ENCODE data around the gene TBC1D1. TPM values are rescaled to one million over a fixed set of nuclear protein-coding genes. Genes with fewer than 3 reads are reported as not detected.

Gene TBC1D1
- total and polyA plus RNA-seq, 2 donors (not counting 3 experiments of a cell fraction or from before 2014, with no cell fraction given) = 63.5 to 116 TPM

- Histone ChIP-seq H2AFZ (ENCODE audit: low read depth, low read length) (no peak overlapping the region), H3K9me3 (replicated peaks; ENCODE audit: control insufficient read depth, insufficient read depth, low read length) (no peaks in the 10 kb centered on the region), H3K9me1 (replicated peaks; ENCODE audit: control insufficient read depth, extremely low read depth, insufficient read depth, low read length) (no peaks in the 10 kb centered on the region), H3K9ac (replicated peaks; ENCODE audit: extremely low read depth, insufficient read depth, low read length) (no peak overlapping the region), H3K27ac (ENCODE audit: insufficient read depth, low read depth, low read length) (no peak overlapping the region), H3K36me3 (ENCODE audit: control insufficient read depth in 2 of 2, extremely low read depth in 1 of 2, insufficient read depth in 2 of 2, low read length in 2 of 2) (no peaks in the 10 kb centered on the region), H3K4me3 (replicated peaks in 1 of 3; ENCODE audit: insufficient read depth in 1 of 3, low read depth in 1 of 3, low read length in 3 of 3) (no peak overlapping the region), H3K79me2 (ENCODE audit: control insufficient read depth, insufficient read depth, low read length) (no peaks in the 10 kb centered on the region), H4K20me1 (replicated peaks; ENCODE audit: control insufficient read depth, extremely low read depth, insufficient read depth, low read length) (no peaks in the 10 kb centered on the region), H3K4me1 (ENCODE audit: control insufficient read depth, extremely low read depth, insufficient read depth, low read length) (peaks cover 9% of the 10 kb centered on the region), H3K27me3 (ENCODE audit: control insufficient read depth in 2 of 2, insufficient read depth in 2 of 2, low read length in 2 of 2) (peaks cover 7 to 8% of the 10 kb centered on the region in 2 experiments), H3K4me2 (ENCODE audit: insufficient read depth, low read length) (no peak overlapping the region)
- FAIRE-seq = no peak
- intact Hi-C loops (cut with micrococcal nuclease) (no loop called here), dilution Hi-C loops (cut with MboI; ENCODE audit: extremely low pct_ligation_motif_present, low sequenced_read_pairs) (loop anchor here (25.0 kb wide), 1 partner anchor 492 kb away; the partner anchor contains the start of gene KLF3)
- ChIA-PET CTCF (interaction anchor here (1.7 to 5.8 kb wide), 2 partner anchors 8 to 102 kb away, joined by 4 to 28 read pairs; no protein-coding TSS in a partner anchor), POLR2A (no interaction called here)
- DNase-seq (ENCODE audit: low read depth, low spot score) = no peak
- TF ChIP-seq CTCF (IDR thresholded peaks at IDR 0.05; ENCODE audit: extremely low read depth in 1 of 2, insufficient read depth in 1 of 2, low read depth in 1 of 2, low read length in 2 of 2) (no peak), JUN (IDR thresholded peaks at IDR 0.05; ENCODE audit: borderline replicate concordance, insufficient read depth, insufficient read length, low read depth) (no peak), MAX (IDR thresholded peaks at IDR 0.05; ENCODE audit: insufficient read depth, insufficient read length) (no peak)
- BruUV-seq (replicated peaks) = no TSS peak
Observed at GRCh38 chr4:38170338-38171169, 279.7 kb downstream of the TBC1D1 start.

Data from endothelial cell of umbilical vein (primary cell).